HL-60 (cell line): ENCODE data around the gene LRIG2.
"Not testable (repeated sequence)": the region's sequence is repeated elsewhere in the genome, so short reads cannot be mapped to it uniquely, and the experiment has no call there.

ENCODE experiments used
- DNase-seq, 2 experiments: peaks; one replicate each; pipeline ENCODE4 v3.0.0-alpha.2; 2010 to 2020; ENCODE audit warnings: low read depth in 1 of 2, low spot score in 1 of 2
- H3K27ac ChIP-seq: fragments of 250-450 bp; sonication (Bioruptor Pico); replicated peaks from 2 replicates; pipeline ENCODE4 v1.5.1; 2020; ENCODE audit warnings: mild to moderate bottlenecking, moderate library complexity
- H3K27me3 ChIP-seq: fragments of 250-450 bp; sonication (Bioruptor Pico); 2 replicates; pipeline ENCODE4 v1.5.1; 2021; ENCODE audit warnings: mild to moderate bottlenecking, moderate library complexity; ENCODE audit not compliant: insufficient read depth, poor library complexity, severe bottlenecking
- H3K4me3 ChIP-seq: replicated peaks from 2 replicates; pipeline ENCODE4 v1.5.1; 2011; ENCODE audit warnings: mild to moderate bottlenecking, control low read depth, low read length; ENCODE audit not compliant: insufficient read depth
- GABPA ChIP-seq: IDR thresholded peaks from 2 replicates; pipeline ENCODE4 v1.6.1; 2012; ENCODE audit warnings: low read depth
- POLR2AphosphoS5 ChIP-seq: IDR thresholded peaks from 2 replicates; pipeline ENCODE4 v1.6.1; 2012; ENCODE audit warnings: low read depth
- SPI1 ChIP-seq: IDR thresholded peaks from 2 replicates; pipeline ENCODE4 v1.6.1; 2012; ENCODE audit warnings: low read depth, mild to moderate bottlenecking, borderline replicate concordance
- long read RNA-seq: library from polyadenylated mRNA; unstranded; transcript quantifications from one replicate; pipeline ENCODE4 v2.0.0, GENCODE V29; 2020
- TF ChIP-seq, protein P1 (sequence below): IDR thresholded peaks from one replicate; pipeline ENCODE4 v1.5.1; 2011; ENCODE audit warnings: low read length, control low read depth, inconsistent platforms; ENCODE audit not compliant: insufficient read depth
- TF ChIP-seq, protein P2 (sequence below): IDR thresholded peaks from 2 replicates; pipeline ENCODE4 v1.6.1; 2012; ENCODE audit warnings: low read depth; ENCODE audit not compliant: insufficient replicate concordance

The LRIG2 gene, protein sequence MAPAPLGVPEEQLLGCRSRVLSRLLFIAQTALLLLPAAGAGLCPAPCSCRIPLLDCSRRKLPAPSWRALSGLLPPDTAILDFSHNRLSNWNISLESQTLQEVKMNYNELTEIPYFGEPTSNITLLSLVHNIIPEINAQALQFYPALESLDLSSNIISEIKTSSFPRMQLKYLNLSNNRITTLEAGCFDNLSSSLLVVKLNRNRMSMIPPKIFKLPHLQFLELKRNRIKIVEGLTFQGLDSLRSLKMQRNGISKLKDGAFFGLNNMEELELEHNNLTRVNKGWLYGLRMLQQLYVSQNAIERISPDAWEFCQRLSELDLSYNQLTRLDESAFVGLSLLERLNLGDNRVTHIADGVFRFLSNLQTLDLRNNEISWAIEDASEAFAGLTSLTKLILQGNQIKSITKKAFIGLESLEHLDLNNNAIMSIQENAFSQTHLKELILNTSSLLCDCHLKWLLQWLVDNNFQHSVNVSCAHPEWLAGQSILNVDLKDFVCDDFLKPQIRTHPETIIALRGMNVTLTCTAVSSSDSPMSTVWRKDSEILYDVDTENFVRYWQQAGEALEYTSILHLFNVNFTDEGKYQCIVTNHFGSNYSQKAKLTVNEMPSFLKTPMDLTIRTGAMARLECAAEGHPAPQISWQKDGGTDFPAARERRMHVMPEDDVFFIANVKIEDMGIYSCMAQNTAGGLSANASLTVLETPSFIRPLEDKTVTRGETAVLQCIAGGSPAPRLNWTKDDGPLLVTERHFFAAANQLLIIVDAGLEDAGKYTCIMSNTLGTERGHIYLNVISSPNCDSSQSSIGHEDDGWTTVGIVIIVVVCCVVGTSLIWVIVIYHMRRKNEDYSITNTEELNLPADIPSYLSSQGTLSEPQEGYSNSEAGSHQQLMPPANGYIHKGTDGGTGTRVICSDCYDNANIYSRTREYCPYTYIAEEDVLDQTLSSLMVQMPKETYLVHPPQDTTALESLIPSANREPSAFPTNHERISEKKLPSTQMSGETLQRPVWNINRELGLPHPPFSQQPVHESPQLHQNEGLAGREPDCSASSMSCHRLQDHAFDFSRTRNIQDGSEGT
- long read RNA-seq, full-length matches to known transcripts = 7 of 26 reads
- long read RNA-seq, partial matches to known transcripts = 9 of 26 reads
- long read RNA-seq, other reads (novel, unspliced or antisense) = 10 of 26 reads

DNA sequence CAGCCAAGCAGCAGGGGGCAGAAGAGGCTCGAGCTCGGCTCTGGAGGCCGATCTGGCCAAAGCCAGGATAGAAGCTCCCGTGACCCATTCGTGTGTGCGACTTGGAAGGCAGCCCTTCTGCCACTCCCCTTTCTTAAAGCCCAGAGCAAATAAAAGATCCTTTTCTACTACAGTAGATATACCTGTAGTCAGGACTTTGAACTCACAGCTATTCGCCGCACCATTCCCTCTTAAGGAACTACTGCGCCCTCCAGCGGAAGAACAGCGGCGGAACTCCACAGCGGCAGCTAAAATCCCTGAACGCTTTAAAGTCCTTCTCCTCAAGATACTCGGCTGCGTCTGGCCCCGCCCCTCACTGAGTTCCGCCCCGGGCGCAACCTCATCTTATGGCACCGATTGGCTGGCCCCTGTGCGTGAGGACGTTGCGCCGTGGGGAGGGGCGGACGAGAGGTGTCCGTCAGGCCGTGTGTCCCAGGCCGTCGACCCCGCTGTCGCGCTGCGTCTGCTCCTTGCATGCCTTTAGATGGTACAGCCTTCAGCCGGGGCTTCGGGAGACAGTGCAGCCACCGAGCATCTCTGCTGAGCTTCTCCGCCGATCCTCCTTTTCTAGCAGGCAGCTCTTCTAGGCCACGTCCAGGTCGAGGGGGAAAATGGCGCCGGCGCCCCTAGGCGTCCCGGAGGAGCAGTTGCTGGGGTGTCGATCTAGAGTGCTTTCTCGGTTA is at the start of gene LRIG2:
Gene LRIG2 (plus strand): TSS at position 442 of the 722 bp plus-strand sequence. CDS start 209 bp downstream, at position 651.
- peak; percentile 91; the same call in 1 of the 2 replicates for TF ChIP-seq POLR2AphosphoS5
- TF ChIP-seq SPI1 = peak; percentile 71; the same call in 1 of the 2 replicates
- TF ChIP-seq GABPA = no peak
- TF ChIP-seq, protein P1, sequence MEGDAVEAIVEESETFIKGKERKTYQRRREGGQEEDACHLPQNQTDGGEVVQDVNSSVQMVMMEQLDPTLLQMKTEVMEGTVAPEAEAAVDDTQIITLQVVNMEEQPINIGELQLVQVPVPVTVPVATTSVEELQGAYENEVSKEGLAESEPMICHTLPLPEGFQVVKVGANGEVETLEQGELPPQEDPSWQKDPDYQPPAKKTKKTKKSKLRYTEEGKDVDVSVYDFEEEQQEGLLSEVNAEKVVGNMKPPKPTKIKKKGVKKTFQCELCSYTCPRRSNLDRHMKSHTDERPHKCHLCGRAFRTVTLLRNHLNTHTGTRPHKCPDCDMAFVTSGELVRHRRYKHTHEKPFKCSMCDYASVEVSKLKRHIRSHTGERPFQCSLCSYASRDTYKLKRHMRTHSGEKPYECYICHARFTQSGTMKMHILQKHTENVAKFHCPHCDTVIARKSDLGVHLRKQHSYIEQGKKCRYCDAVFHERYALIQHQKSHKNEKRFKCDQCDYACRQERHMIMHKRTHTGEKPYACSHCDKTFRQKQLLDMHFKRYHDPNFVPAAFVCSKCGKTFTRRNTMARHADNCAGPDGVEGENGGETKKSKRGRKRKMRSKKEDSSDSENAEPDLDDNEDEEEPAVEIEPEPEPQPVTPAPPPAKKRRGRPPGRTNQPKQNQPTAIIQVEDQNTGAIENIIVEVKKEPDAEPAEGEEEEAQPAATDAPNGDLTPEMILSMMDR = peak; percentile 36
- TF ChIP-seq, protein P2, sequence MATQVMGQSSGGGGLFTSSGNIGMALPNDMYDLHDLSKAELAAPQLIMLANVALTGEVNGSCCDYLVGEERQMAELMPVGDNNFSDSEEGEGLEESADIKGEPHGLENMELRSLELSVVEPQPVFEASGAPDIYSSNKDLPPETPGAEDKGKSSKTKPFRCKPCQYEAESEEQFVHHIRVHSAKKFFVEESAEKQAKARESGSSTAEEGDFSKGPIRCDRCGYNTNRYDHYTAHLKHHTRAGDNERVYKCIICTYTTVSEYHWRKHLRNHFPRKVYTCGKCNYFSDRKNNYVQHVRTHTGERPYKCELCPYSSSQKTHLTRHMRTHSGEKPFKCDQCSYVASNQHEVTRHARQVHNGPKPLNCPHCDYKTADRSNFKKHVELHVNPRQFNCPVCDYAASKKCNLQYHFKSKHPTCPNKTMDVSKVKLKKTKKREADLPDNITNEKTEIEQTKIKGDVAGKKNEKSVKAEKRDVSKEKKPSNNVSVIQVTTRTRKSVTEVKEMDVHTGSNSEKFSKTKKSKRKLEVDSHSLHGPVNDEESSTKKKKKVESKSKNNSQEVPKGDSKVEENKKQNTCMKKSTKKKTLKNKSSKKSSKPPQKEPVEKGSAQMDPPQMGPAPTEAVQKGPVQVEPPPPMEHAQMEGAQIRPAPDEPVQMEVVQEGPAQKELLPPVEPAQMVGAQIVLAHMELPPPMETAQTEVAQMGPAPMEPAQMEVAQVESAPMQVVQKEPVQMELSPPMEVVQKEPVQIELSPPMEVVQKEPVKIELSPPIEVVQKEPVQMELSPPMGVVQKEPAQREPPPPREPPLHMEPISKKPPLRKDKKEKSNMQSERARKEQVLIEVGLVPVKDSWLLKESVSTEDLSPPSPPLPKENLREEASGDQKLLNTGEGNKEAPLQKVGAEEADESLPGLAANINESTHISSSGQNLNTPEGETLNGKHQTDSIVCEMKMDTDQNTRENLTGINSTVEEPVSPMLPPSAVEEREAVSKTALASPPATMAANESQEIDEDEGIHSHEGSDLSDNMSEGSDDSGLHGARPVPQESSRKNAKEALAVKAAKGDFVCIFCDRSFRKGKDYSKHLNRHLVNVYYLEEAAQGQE = no peak
- Histone ChIP-seq H3K4me3 (peak within 1 kb of the TSS; percentile 95), H3K27ac (peak within 1 kb of the TSS; percentile 72)

DNA sequence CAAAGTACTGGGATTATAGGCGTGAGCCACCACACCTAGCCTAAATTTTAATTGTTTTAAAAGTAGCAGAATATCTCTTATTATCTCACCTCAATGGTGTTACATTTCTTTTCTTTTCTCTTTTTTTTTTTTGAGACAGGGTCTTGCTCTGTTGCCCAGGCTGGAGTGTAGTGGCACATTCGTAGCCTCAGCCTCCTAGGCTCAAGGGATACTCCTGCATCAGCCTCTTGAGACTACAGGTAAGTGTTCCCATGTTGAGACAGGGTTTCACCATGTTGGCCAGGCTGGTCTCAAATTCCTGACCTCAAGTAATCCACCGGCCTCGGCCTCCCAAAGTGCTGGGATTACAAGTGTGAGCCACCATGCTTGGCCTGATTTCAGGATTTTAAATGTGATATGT is 49.7 kb upstream of the LRIG2 start:
- not testable (repeated sequence) for H3K27me3 ChIP-seq, H3K27ac ChIP-seq, DNase-seq, H3K4me3 ChIP-seq

More for the DNA sequence above, at the start of gene LRIG2:
- peak; percentile 90 to 99 for DNase-seq
- no peaks in the 10 kb centered on the region for H3K27me3 ChIP-seq

DNA sequence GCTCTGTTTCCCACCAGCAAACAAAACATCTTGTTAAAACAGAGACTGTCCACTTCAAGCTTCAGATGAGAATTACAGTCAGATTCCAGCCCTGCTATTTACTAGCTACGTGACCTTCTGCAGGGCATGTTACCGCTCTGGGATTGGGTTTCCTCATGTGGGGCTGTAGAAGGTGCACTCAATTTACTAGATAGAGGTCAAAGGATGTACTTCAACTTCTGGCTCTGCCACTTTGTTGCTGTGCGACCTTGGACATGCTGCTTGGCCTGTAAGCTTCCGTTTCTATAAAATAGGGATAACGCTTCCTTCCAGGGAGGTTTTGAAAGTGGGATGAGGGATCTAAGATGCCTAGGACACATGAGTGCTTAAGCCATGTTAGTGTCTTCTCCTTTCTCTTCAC is 46.0 kb upstream of the LRIG2 start:
- H3K27me3 ChIP-seq = no peaks in the 10 kb centered on the region
- no peak for DNase-seq
- TF ChIP-seq, protein P1 = no peak
- TF ChIP-seq POLR2AphosphoS5 = no peak
- TF ChIP-seq SPI1 = no peak
- no peak for TF ChIP-seq GABPA
- TF ChIP-seq, protein P2 = no peak
- H3K27ac ChIP-seq = no peak overlapping the region
- no peak overlapping the region for H3K4me3 ChIP-seq
